Stimulated activated CD8-positive, alpha-beta memory T cell treated with anti-CD3 and anti-CD28 coated beads, Interleukin-7, amount 100 ng/mL, for 1 hour (primary cell): Measurements from ENCODE around the gene NAGS.
A peak's percentile ranks its signal among the peaks of the same experiment; 100 is the strongest.
"Not testable (repeated sequence)": the region's sequence is repeated elsewhere in the genome, so short reads cannot be mapped to it uniquely, and the experiment has no call there.

ENCODE experiments used
- DNase-seq, 2 donors: peaks; one replicate each; pipeline ENCODE4 v3.0.0-alpha.2; 2020; ENCODE audit warnings: low read depth in 2 of 2

Gene NAGS

DNA sequence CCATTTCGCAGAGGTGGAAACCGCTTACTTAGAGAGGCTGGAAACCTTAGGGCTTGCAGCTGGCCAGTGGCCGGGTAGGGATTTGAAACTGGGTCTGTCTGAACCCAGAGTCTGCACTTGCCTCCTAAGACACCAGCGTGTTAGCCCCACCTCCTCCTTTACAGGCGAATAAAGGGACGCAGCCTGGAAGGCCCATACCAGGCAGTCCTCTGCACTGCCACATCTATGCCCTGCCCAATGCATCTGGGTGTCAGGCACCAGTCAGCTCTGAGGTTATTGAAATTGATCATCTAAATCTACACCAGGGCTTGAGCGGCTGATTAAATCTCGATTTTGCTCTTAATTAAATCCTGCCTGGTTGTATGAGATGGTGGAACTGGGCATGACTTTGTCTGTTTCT, 19.9 kb upstream of the NAGS start:
- no peak for DNase-seq

- DNase-seq: no peak
Measured at GRCh38 chr17:43986225-43986981, 18.0 kb upstream of the NAGS start.

DNA sequence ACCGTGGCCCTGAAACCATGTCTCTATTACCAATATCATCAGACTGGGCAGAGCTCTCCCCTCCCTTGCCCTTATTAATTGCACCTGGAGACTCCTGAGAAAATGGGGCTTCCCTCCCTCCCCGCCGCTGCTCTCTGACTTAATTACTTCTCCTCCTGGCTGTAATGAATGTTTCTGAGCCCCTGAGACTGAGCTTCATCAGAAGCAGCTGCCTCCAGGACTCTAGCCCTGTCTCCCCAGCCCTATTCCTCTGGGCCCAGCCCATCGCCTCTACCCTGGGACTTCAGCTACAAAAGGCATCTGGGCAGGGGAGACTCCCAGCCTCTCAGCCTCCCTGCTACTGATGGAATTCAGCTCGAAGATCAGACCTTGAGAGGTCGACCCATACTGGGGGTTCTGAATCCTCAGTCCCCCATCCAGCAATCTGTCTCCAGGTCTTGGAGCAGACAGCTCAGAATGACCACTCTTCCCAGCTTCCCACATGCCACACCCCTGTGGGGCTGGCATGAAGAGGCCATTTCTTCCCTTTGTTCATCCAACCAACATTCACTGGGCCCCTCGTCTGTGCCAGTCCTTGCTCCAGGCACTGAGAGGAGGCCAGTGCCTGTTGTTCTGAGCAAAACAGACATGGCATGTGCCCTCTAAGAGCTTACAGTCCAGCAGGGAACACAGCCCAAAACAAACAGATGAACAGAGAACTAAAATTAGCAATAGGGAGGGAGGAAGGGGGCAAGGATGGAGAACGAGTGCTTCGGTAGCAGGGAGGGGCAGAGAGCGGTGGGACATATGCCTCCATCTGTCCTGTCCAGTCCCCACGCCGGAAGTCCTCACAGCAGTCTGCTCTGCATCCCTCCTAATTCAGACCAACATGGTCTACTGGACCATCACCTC, 17.0 kb upstream of the NAGS start:
- no peak for DNase-seq

GRCh38 chr17:43988301-43988700, 16.1 kb upstream of the NAGS start:
- DNase-seq: no peak

GRCh38 chr17:43992641-43993040, 11.8 kb upstream of the NAGS start:
- no peak for DNase-seq

DNA sequence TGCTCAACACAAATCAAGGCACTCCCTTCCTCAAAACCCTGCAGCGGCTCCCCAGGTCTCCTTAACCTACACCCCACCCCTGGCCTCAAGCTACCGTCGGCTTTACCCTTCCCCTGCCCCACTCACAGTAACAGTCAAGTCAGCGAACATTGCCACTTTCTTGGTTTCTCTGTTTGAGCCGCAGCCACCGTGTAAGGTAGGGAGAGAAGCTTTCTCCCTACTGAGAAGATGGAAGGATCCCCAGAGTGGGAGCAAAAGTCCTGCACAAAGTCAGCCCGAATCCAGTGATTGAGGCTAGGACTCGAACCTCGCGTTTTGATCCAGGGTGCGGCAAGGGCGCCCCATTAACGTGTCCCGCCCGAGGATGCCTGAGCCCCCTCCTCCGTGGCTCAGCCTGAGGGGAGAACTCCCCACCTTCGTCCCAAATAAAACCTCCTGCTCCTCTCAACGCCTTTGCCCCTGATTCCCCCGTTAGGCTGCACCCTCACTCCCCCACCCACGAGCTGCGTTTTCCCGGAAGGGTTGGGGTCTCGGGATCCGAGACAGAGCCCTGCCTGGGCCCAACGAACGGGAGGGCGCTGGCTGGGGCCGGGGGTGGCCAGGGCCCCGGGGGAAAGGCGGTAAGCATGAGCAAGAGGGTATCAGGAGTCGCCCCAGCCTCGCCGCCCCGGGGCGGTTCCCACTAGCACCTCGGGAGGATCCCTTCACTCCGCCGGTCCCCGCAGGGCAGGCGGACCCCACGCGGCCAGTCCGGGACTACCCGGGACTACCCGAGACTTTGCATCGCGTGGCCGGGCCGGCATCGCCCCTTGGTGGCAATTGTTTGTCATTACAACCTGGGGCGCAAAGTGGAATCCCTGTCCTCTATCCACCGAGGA, 9.9 kb upstream of the NAGS start:
- peak in 1 of 2 donors; percentile 36 for DNase-seq

GRCh38 chr17:43995150-43995471, 9.3 kb upstream of the NAGS start:
- no peak for DNase-seq

DNA sequence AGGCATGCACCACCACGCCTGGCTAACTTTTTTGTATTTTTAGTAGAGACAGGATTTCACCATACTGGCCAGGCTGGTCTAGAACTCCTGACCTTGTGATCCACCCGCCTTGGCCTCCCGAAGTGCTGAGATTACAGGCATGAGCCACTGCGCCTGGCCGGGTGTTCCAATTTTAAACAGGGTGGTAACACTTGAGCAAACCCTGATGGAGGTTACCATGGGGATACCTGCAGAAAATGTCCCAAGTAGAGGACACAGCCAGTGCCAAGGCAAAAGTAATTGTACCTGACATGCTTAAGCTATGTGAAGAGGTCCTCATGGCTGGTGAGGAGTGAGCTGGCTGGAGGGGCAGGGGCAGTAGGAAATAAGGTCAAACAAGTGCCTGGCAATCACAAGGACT, 7.2 kb upstream of the NAGS start:
- not testable (repeated sequence) for DNase-seq

- DNase-seq: no peak
Measured at GRCh38 chr17:43998552-43998951, 5.9 kb upstream of the NAGS start.

DNA sequence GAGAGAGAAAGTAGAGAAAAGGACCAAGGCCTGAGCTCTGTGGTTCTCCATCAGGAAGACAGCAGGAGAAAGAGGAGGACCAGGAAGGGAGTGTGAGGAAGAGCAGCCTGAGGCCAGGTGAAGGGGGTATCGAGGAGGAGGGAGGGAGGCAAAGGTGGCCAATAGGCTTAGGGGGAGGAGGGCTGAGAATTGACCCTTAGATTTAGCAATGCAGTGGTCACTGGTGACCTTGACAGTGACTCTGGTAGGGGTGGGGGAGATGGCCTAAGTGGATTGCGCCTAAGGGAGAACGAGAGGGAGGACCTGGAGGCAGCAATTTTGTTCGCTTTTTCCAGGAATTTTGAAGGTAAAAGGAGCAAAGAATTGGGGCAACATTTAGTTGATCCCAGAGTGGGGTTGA, 5.4 kb upstream of the NAGS start:
- DNase-seq: no peak

GRCh38 chr17:44000141-44000860, 4.1 kb upstream of the NAGS start:
- DNase-seq: no peak

DNA sequence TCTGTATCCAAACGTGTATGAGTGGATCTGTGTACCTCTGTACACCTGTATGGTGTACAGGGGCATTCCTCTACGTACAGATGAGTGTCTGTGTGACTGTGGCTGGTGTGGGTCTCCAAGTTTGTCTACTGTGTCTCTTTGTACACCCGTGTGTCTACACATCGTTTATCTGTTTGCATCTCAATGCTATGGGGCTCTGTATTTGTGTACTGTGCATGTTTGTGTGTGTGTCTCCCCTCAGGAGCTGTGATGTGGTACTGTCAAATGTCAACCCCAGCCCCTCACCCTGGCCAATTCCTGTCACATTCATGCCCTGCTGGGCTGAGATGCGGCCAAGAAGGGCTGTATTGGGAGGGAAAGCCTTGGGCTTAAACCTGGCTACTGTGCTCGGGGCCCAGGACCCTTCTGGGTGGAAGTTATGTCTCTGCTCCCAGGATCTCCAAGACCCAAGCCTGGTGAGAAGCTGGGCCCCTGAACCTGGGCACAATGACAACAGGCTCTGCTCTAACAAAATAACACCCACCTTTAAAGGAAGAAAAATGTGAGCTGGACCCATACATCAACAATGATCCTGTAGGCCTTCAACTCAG, 3.5 kb upstream of the NAGS start:
- no peak for DNase-seq

GRCh38 chr17:44001461-44001920, 2.9 kb upstream of the NAGS start:
- DNase-seq: no peak

- DNase-seq: no peak
Measured at GRCh38 chr17:44002141-44002848, 2.1 kb upstream of the NAGS start.

- DNase-seq: no peak
Measured at GRCh38 chr17:44004761-44005526, 522 bp downstream of the NAGS start.

DNA sequence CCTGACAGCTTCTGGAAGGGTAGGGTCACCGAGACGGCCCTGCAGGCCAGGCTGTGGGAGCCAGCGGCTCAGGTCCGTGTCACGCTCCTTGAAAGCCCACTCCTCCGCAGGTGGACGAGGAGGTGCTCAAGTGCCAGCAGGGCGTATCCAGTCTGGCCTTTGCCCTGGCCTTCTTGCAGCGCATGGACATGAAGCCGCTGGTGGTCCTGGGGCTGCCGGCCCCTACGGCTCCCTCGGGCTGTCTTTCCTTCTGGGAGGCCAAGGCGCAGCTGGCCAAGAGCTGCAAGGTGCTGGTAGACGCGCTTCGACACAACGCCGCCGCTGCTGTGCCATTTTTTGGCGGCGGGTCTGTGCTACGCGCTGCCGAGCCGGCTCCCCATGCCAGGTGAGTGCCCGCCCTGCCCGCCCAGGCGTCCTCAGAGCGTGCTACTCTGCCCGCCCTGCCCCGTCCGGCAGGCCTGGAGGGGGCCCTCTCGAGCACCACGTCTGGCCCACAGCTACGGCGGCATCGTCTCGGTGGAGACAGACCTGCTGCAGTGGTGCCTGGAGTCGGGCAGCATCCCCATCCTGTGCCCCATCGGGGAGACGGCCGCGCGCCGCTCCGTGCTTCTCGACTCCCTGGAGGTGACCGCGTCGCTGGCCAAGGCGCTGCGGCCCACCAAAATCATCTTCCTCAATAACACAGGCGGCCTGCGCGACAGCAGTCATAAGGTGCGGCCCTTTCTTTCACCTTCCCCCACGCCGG, 1.3 kb downstream of the NAGS start:
- no peak for DNase-seq

GRCh38 chr17:44006272-44006597, 1.8 kb downstream of the NAGS start:
- DNase-seq: no peak

GRCh38 chr17:44006598-44007345, 2.4 kb downstream of the NAGS start:
- peak; percentile 92 to 98 for DNase-seq
